MG63 (cell line): ENCODE results near the gene EIF3L. TPM values are rescaled to one million over a fixed set of nuclear protein-coding genes. Genes with fewer than 3 reads are reported as not detected.

ENCODE experiments used
- DNase-seq: peaks from one replicate; pipeline ENCODE4 v3.0.0-alpha.2; 2020
- H3K27me3 ChIP-seq: fragments of 250-450 bp; sonication (Bioruptor Pico); 2 replicates; pipeline ENCODE4 v1.5.1; 2020; ENCODE audit warnings: mild to moderate bottlenecking, moderate library complexity
- H3K36me3 ChIP-seq: fragments of 250-450 bp; sonication (Bioruptor Pico); 2 replicates; pipeline ENCODE4 v1.5.1; 2020; ENCODE audit warnings: mild to moderate bottlenecking, moderate library complexity
- H3K4me3 ChIP-seq: fragments of 250-450 bp; sonication (Bioruptor Pico); 2 replicates; pipeline ENCODE4 v1.5.1; 2020; ENCODE audit warnings: mild to moderate bottlenecking, moderate library complexity
- H3K9me3 ChIP-seq: fragments of 250-450 bp; sonication (Bioruptor Pico); 2 replicates; pipeline ENCODE4 v1.5.1; 2020; ENCODE audit warnings: mild to moderate bottlenecking, moderate library complexity
- total RNA-seq: library from RNA; depleted of rRNA; stranded (reverse); fragments of >200 nt; shearing (Covaris generic); gene quantifications from 2 replicates; pipeline ENCODE4 v1.2.3, GENCODE V29; 2014; ENCODE audit warnings: low replicate concordance; rRNA removed

Gene EIF3L
- total RNA-seq, 1 experiment from 2014 or later, result 347 TPM

GRCh38 chr22:37927637-37927936 lies 78.4 kb downstream of the EIF3L start:
- Histone ChIP-seq H3K4me3 (no peak overlapping the region), H3K27me3 (no peaks in the 10 kb centered on the region), H3K9me3 (no peaks in the 10 kb centered on the region), H3K36me3 (peaks cover 40% of the 10 kb centered on the region)
- no peak for DNase-seq

- no peaks in the 10 kb centered on the region for H3K27me3 ChIP-seq
- no peak for DNase-seq
- H3K36me3 ChIP-seq, result peaks cover 42% of the 10 kb centered on the region
- H3K9me3 ChIP-seq, result no peaks in the 10 kb centered on the region
- H3K4me3 ChIP-seq, result no peak overlapping the region
Measured at GRCh38 chr22:37929390-37929789, 80.2 kb downstream of the EIF3L start.

GRCh38 chr22:37930270-37930951 lies 81.2 kb downstream of the EIF3L start:
- no peaks in the 10 kb centered on the region for H3K27me3 ChIP-seq
- no peaks in the 10 kb centered on the region for H3K9me3 ChIP-seq
- H3K36me3 ChIP-seq, result peaks cover 40% of the 10 kb centered on the region
- no peak overlapping the region for H3K4me3 ChIP-seq
- DNase-seq, result no peak

GRCh38 chr22:37930952-37931440 lies 81.8 kb downstream of the EIF3L start:
- peaks cover 43% of the 10 kb centered on the region for H3K36me3 ChIP-seq
- no peaks in the 10 kb centered on the region for H3K27me3 ChIP-seq
- H3K4me3 ChIP-seq, result no peak overlapping the region
- no peak for DNase-seq
- no peaks in the 10 kb centered on the region for H3K9me3 ChIP-seq

DNA sequence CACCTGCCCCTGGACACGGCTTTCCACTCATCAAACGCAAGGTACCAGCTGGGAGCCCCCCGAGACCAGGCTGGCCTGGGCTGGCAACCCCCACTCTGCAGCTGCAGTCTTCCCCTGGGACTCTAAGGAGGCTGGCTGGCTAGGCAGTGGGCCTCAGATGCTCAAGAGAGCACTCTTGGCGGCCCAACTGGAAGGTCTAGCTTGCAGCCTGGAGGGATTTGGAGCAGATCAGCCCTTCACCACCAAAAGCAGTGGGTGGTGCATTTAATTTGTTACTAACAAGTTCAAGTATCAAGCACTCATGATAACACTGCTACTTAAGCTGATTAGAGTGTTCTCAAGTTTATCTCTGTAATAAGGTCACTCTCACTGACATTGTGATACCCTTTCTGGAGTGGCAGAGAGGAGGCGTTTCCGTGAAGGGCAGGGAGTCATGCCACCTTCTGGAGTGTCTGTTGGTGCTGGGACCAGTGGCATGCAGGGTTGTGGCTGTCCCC lies 82.7 kb downstream of the EIF3L start:
- Histone ChIP-seq H3K9me3 (no peaks in the 10 kb centered on the region), H3K27me3 (no peaks in the 10 kb centered on the region), H3K36me3 (peaks cover 47% of the 10 kb centered on the region), H3K4me3 (no peak overlapping the region)
- no peak for DNase-seq

DNA sequence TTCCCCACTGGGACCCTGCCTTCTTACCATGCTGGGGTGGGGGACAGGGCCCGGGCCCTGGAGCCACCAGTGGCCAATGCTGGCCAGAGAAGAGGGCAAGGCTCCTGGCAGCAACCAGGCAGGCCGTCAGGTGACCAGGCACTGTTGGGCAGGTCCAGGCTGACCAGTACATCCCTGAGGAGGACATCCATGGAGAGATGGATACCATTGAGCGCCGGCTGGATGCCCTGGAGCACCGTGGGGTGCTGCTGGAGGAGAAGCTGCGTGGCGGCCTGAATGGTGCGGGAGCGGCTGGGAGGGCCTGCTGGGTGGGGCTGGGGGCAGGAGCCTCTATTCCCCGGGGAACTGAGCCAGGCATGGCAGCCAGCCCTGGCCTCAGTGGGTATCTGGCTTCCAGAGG lies 83.2 kb downstream of the EIF3L start:
- H3K9me3 ChIP-seq, result no peaks in the 10 kb centered on the region
- DNase-seq, result no peak
- H3K27me3 ChIP-seq, result no peaks in the 10 kb centered on the region
- H3K36me3 ChIP-seq, result peaks cover 44% of the 10 kb centered on the region
- no peak overlapping the region for H3K4me3 ChIP-seq

DNA sequence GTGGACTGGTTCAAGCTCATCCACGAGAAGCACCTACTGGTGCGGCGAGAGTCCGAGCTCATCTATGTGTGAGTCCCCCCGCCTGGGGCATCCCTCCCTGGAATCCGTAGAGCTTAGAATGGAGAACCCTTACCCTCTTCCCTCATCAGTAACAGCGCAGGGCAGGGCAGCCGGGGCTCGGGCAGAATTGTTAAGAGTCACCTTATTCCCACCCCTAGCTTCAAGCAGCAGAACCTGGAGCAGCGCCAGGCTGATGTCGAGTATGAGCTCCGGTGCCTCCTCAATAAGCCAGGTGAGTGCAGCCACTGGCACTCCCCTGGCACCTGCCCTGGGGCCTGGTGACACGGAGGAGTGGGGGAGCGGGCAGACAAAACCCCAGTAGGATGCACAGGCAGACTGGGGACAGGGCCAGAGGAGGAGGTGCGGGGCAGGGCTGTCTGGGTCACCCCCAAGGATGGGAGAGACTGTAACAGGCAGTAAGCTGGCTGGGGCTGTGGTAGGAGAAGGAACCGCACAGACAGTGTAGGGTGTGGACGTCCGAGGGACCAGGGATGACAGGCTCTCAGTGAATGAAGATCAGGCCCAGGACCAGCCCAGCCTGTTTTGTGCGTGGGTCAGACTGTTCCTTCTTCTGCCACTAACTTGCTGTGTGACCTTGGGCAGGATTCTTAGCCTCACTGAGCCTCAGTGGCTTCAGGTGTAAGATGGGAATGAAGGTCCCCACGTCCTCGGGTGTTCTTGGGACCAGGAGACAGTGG lies 83.8 kb downstream of the EIF3L start:
- H3K36me3 ChIP-seq, result peaks cover 50% of the 10 kb centered on the region
- no peaks in the 10 kb centered on the region for H3K9me3 ChIP-seq
- DNase-seq, result no peak
- H3K4me3 ChIP-seq, result no peak overlapping the region
- H3K27me3 ChIP-seq, result no peaks in the 10 kb centered on the region

DNA sequence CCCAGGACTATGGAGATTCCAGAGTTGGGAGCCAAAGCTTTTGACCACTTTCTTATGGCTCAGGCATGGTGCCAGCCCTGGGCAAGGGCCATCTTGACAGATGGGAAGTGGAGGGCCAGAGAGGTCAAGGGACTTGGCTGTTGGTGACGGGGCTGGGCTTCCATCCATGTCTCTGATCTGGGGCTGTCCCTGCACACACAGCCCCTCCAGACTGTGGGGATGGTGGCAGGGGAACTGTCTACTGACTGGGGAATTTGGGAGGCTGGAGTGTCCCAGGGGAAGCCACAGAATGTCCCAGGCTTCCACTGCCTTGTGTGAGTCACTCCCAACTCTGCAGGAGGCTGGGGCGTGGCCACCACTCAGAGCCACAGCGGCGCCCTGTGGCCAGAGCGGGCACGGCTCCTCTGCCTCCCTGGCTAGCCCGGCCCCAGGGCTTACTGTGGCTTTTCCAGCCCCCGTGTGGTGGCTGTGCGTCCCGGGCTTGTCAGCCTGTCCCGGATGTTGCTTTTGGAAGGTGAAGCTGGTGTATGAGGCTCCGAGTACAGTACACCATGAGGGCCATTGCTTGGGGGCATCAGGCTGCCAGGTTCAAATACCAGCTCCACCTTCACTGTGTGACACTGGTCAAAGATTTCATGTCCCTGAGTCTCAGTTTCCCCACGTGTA lies 84.6 kb downstream of the EIF3L start:
- H3K9me3 ChIP-seq, result no peaks in the 10 kb centered on the region
- peaks cover 53% of the 10 kb centered on the region for H3K36me3 ChIP-seq
- no peak overlapping the region for H3K4me3 ChIP-seq
- peak; percentile 91 for DNase-seq
- no peaks in the 10 kb centered on the region for H3K27me3 ChIP-seq

Other genes with a start within 250 kb of the EIF3L start
- gene GGA1, start 240.6 kb upstream of the EIF3L start, total RNA-seq, result 13.8 and 33.2 TPM in 2 replicates
- 0.95 TPM in 1 of 2 replicates, not detected in the other for gene SH3BP1, start 209.8 kb upstream of the EIF3L start, total RNA-seq
- 18.0 and 24.2 TPM in 2 replicates for gene PDXP, start 190.7 kb upstream of the EIF3L start, total RNA-seq
- 3,913 and 4,947 TPM in 2 replicates for gene LGALS1, start 173.8 kb upstream of the EIF3L start, total RNA-seq
- 61.0 and 111 TPM in 2 replicates for gene NOL12, start 163.1 kb upstream of the EIF3L start, total RNA-seq
- gene TRIOBP, start 152.4 kb upstream of the EIF3L start, total RNA-seq, result 154 and 194 TPM in 2 replicates
- gene GCAT, start 41.5 kb upstream of the EIF3L start, total RNA-seq, result 23.6 and 39.4 TPM in 2 replicates
- not detected in 2 replicates for gene GALR3, start 26.0 kb upstream of the EIF3L start, total RNA-seq
- gene ANKRD54, start 5.1 kb upstream of the EIF3L start, total RNA-seq, result 40.9 and 61.1 TPM in 2 replicates
- gene MICALL1, start 56.9 kb downstream of the EIF3L start, total RNA-seq, result 13.8 and 25.3 TPM in 2 replicates
- 0.36 and 2.3 TPM in 2 replicates for gene C22orf23, start 104.2 kb downstream of the EIF3L start, total RNA-seq
- 64.9 and 167 TPM in 2 replicates for gene POLR2F, start 104.3 kb downstream of the EIF3L start, total RNA-seq
- gene SOX10, start 135.1 kb downstream of the EIF3L start, total RNA-seq, result not detected in 2 replicates
- gene PICK1, start 208.0 kb downstream of the EIF3L start, total RNA-seq, result 7.3 and 21.7 TPM in 2 replicates
- gene SLC16A8, start 234.8 kb downstream of the EIF3L start, total RNA-seq, result not detected in 2 replicates